A673 (cell line): ENCODE results near the gene KERA. TPM values are rescaled to one million over a fixed set of nuclear protein-coding genes. Genes with fewer than 3 reads are reported as not detected.

ENCODE experiments used
- BruUV-seq: library from RNA; stranded (reverse); fragments of 400-500 nt; replicated peaks from 2 replicates; lab custom pipeline; 2021; lab: Mats Ljungman, UMichigan
- CTCF ChIA-PET: fragments of 300-600 bp; sonication (Branson Sonifier 250); formaldehyde crosslinking; loops from one replicate; lab custom pipeline; 2022; ENCODE audit warnings: antibody characterized with exemption; lab: Charles Lee
- POLR2A ChIA-PET: fragments of 300-600 bp; sonication (Branson Sonifier 250); formaldehyde crosslinking; loops from one replicate; lab custom pipeline; 2022; ENCODE audit warnings: antibody characterized with exemption; ENCODE audit not compliant: low non-redundant PET; lab: Charles Lee
- DNase-seq: peaks from one replicate; pipeline ENCODE4 v3.0.0-alpha.2; 2015; ENCODE audit warnings: low spot score
- H3K27ac ChIP-seq: fragments of 200-600 bp; sonication (generic); 2 replicates; pipeline ENCODE4 v1.5.1; 2016; ENCODE audit warnings: mixed run types, low read depth, mild to moderate bottlenecking, mixed read lengths, antibody characterized with exemption, low read length; ENCODE audit not compliant: poor library complexity, severe bottlenecking
- H3K27me3 ChIP-seq: fragments of 200-600 bp; sonication (generic); replicated peaks from 2 replicates; pipeline ENCODE4 v1.6.1; 2017; ENCODE audit warnings: mixed run types, low read depth, mild to moderate bottlenecking, mixed read lengths, antibody characterized with exemption, low read length; ENCODE audit not compliant: insufficient read depth, poor library complexity
- H3K36me3 ChIP-seq: fragments of 200-600 bp; sonication (generic); 2 replicates; pipeline ENCODE4 v1.6.1; 2016; ENCODE audit warnings: mixed run types, mild to moderate bottlenecking, mixed read lengths, antibody characterized with exemption, low read length; ENCODE audit not compliant: insufficient read depth, poor library complexity, severe bottlenecking
- H3K4me1 ChIP-seq: fragments of 200-600 bp; sonication (generic); 2 replicates; pipeline ENCODE4 v1.6.1; 2017; ENCODE audit warnings: mixed run types, mild to moderate bottlenecking, mixed read lengths, antibody characterized with exemption, low read length; ENCODE audit not compliant: insufficient read depth, poor library complexity, severe bottlenecking
- H3K4me3 ChIP-seq: fragments of 200-600 bp; sonication (generic); 2 replicates; pipeline ENCODE4 v1.5.1; 2016; ENCODE audit warnings: low read depth, mixed run types, mild to moderate bottlenecking, mixed read lengths, low read length; ENCODE audit not compliant: poor library complexity, severe bottlenecking
- H3K9me3 ChIP-seq: fragments of 200-600 bp; sonication (generic); 2 replicates; pipeline ENCODE4 v1.6.1; 2016; ENCODE audit warnings: mixed run types, low read depth, mild to moderate bottlenecking, mixed read lengths, antibody characterized with exemption, low read length; ENCODE audit not compliant: poor library complexity, severe bottlenecking
- CTCF ChIP-seq: fragments of 300-800, 200-600 bp; sonication (generic); conservative IDR thresholded peaks from 2 replicates; pipeline ENCODE4 v1.5.1; 2017; ENCODE audit warnings: low read depth, mild to moderate bottlenecking, antibody characterized with exemption, low read length, moderate library complexity, mixed read lengths
- EZH2 ChIP-seq: fragments of 200-600 bp; sonication (generic); IDR thresholded peaks from 2 replicates; pipeline ENCODE4 v1.6.1; 2017; ENCODE audit warnings: borderline replicate concordance, low read depth, mild to moderate bottlenecking, mixed read lengths, antibody characterized with exemption, low read length; ENCODE audit not compliant: poor library complexity, severe bottlenecking
- intact Hi-C: fragments of 100-400 bp; cut with micrococcal nuclease; formaldehyde crosslinking; loops from one replicate; pipeline ENCODE4 v1.10.0; 2022; ENCODE audit not compliant: unreplicated experiment
- total RNA-seq: library from RNA; stranded (reverse); gene quantifications from 2 replicates; pipeline ENCODE4 v1.2.3, GENCODE V29; 2021

Gene KERA
- total RNA-seq, 1 experiment from 2014 or later = not detected

- Histone ChIP-seq H3K4me1 (no peaks in the 10 kb centered on the region), H3K27ac (no peak overlapping the region), H3K36me3 (no peaks in the 10 kb centered on the region), H3K27me3 (no peaks in the 10 kb centered on the region), H3K9me3 (no peaks in the 10 kb centered on the region), H3K4me3 (no peak overlapping the region)
- no peak for DNase-seq
- ChIA-PET POLR2A (interaction anchor here (0.5 kb wide), 1 partner anchor 1910 kb away, joined by 3 read pairs; no protein-coding TSS in a partner anchor), CTCF (no interaction called here)
- BruUV-seq = no TSS peak
- intact Hi-C loops = no loop called here
- no peak for TF ChIP-seq EZH2
- no peak for TF ChIP-seq CTCF
Measured at GRCh38 chr12:91007531-91008290, 50.1 kb downstream of the KERA start.

- TF ChIP-seq EZH2 = no peak
- no peak for TF ChIP-seq CTCF
- no TSS peak for BruUV-seq
- no peaks in the 10 kb centered on the region for H3K36me3 ChIP-seq
- H3K9me3 ChIP-seq = no peaks in the 10 kb centered on the region
- H3K27ac ChIP-seq = no peak within 1 kb of the TSS
- intact Hi-C loops = no loop called here
- POLR2A ChIA-PET = no interaction called here
- H3K4me3 ChIP-seq = no peak within 1 kb of the TSS
- CTCF ChIA-PET = no interaction called here
- no peak for DNase-seq
- H3K4me1 ChIP-seq = no peaks in the 10 kb centered on the region
- H3K27me3 ChIP-seq = no peaks in the 10 kb centered on the region
Measured at GRCh38 chr12:91004872-91005271, 53.0 kb downstream of the KERA start, which contains the start of gene EPYC. Gene EPYC, minus strand, starts transcription at chr12:91004972. Its CDS starts 2,407 bp downstream, at chr12:91002565.

- TF ChIP-seq EZH2 = no peak
- TF ChIP-seq CTCF = no peak
- BruUV-seq = no TSS peak
Measured at GRCh38 chr12:91003737-91004136, 54.1 kb downstream of the KERA start.

More at GRCh38 chr12:91003737-91004136, 54.1 kb downstream of the KERA start:
- Histone ChIP-seq H3K4me3 (no peak overlapping the region), H3K27me3 (no peaks in the 10 kb centered on the region), H3K27ac (no peak overlapping the region), H3K9me3 (no peaks in the 10 kb centered on the region), H3K36me3 (no peaks in the 10 kb centered on the region), H3K4me1 (no peaks in the 10 kb centered on the region)
- ChIA-PET CTCF (no interaction called here), POLR2A (no interaction called here)
- DNase-seq = no peak
- intact Hi-C loops = no loop called here
